PC-3 (cell line): ENCODE measurements around the gene KRTAP5-3. TPM values are rescaled to one million over a fixed set of nuclear protein-coding genes. Genes with fewer than 3 reads are reported as not detected.
"Not testable (repeated sequence)": the region's sequence is repeated elsewhere in the genome, so short reads cannot be mapped to it uniquely, and the experiment has no call there.

Source experiments
- ATAC-seq: fragments of 200-7000 bp; cut with Tn5 transposase; 2 replicates; pipeline ENCODE4 v1.9.1; 2020; ENCODE audit warnings: mild to moderate bottlenecking, moderate library complexity
- BruUV-seq: library from RNA; stranded (reverse); fragments of 400-500 nt; replicated peaks from 2 replicates; lab custom pipeline; 2021; lab: Mats Ljungman, UMichigan
- CTCF ChIA-PET: fragments of 300-600 bp; sonication (Branson Sonifier 250); formaldehyde crosslinking; loops from one replicate; lab custom pipeline; 2022; ENCODE audit warnings: antibody characterized with exemption; lab: Charles Lee
- POLR2A ChIA-PET: fragments of 300-600 bp; sonication (Branson Sonifier 250); formaldehyde crosslinking; loops from one replicate; lab custom pipeline; 2022; ENCODE audit warnings: antibody characterized with exemption; ENCODE audit not compliant: unreplicated experiment; lab: Charles Lee
- DNase-seq: peaks from one replicate; pipeline ENCODE4 v3.0.0-alpha.2; 2015
- H2AFZ ChIP-seq: fragments of 300-600 bp; sonication (generic); 2 replicates; pipeline ENCODE4 v1.6.0; 2016; ENCODE audit warnings: antibody characterized with exemption, low read length
- H3F3A ChIP-seq: fragments of 300-600 bp; sonication (generic); one replicate; pipeline ENCODE4 v1.6.0; 2017; ENCODE audit warnings: antibody characterized with exemption, low read length, control low read depth, mild to moderate bottlenecking; ENCODE audit not compliant: unreplicated experiment
- H3K27ac ChIP-seq: fragments of 300-600 bp; sonication (generic); 2 replicates; pipeline ENCODE4 v1.5.1; 2016; ENCODE audit warnings: mild to moderate bottlenecking, low read length
- H3K27me3 ChIP-seq: fragments of 300-600 bp; sonication (generic); 2 replicates; pipeline ENCODE4 v1.6.1; 2016; ENCODE audit warnings: low read length, mixed read lengths
- H3K36me3 ChIP-seq: fragments of 300-600 bp; sonication (generic); 2 replicates; pipeline ENCODE4 v1.6.1; 2016; ENCODE audit warnings: low read depth, mixed run types, low read length, mixed read lengths
- H3K4me1 ChIP-seq: fragments of 300-600 bp; sonication (generic); 2 replicates; pipeline ENCODE4 v1.5.1; 2016; ENCODE audit warnings: low read length; ENCODE audit not compliant: insufficient read depth
- H3K4me2 ChIP-seq: fragments of 300-600 bp; sonication (generic); 2 replicates; pipeline ENCODE4 v1.6.0; 2016; ENCODE audit warnings: low read length
- H3K4me3 ChIP-seq: fragments of 300-600 bp; sonication (generic); 2 replicates; pipeline ENCODE4 v1.5.1; 2016; ENCODE audit warnings: mild to moderate bottlenecking, low read length, mixed read lengths
- H3K79me2 ChIP-seq: fragments of 300-600 bp; sonication (generic); 2 replicates; pipeline ENCODE4 v1.6.1; 2017; ENCODE audit warnings: low read length, mixed read lengths
- H3K9ac ChIP-seq: fragments of 300-600 bp; sonication (generic); 2 replicates; pipeline ENCODE4 v1.6.0; 2016; ENCODE audit warnings: mild to moderate bottlenecking, low read length
- H3K9me2 ChIP-seq: fragments of 300-600 bp; sonication (generic); replicated peaks from 2 replicates; pipeline ENCODE4 v1.6.1; 2016; ENCODE audit warnings: mixed run types, low read length, mixed read lengths
- H3K9me3 ChIP-seq: fragments of 300-600 bp; sonication (generic); 2 replicates; pipeline ENCODE4 v1.6.1; 2016; ENCODE audit warnings: low read length, mixed read lengths
- H4K20me1 ChIP-seq: fragments of 300-600 bp; sonication (generic); 2 replicates; pipeline ENCODE4 v1.6.1; 2016; ENCODE audit warnings: low read length, mixed read lengths
- CTCF ChIP-seq: fragments of 300-600 bp; sonication (generic); conservative IDR thresholded peaks from 2 replicates; pipeline ENCODE4 v1.5.1; 2017; ENCODE audit warnings: antibody characterized with exemption, low read depth, mild to moderate bottlenecking, low read length
- EZH2 ChIP-seq: fragments of 300-600 bp; sonication (generic); IDR thresholded peaks from one replicate; pipeline ENCODE4 v1.6.1; 2017; ENCODE audit warnings: antibody characterized with exemption, mild to moderate bottlenecking, low read length; ENCODE audit not compliant: unreplicated experiment
- EZH2phosphoT487 ChIP-seq: fragments of 300-600 bp; sonication (generic); IDR thresholded peaks from 2 replicates; pipeline ENCODE4 v1.6.1; 2018; ENCODE audit warnings: mild to moderate bottlenecking, antibody characterized with exemption, low read length, borderline replicate concordance
- intact Hi-C: fragments of 100-400 bp; cut with micrococcal nuclease; formaldehyde crosslinking; loops from 2 replicates; pipeline ENCODE4 v1.9.0; 2023
- total RNA-seq: library from RNA; depleted of rRNA; stranded (reverse); fragments of >200 nt; gene quantifications from 2 replicates; pipeline ENCODE4 v1.2.3, GENCODE V29; 2014

Gene KRTAP5-3
- total RNA-seq, 1 experiment from 2014 or later, result not detected

- DNase-seq (no peak), ATAC-seq (no peak)
- Histone ChIP-seq H3K36me3 (no peaks in the 10 kb centered on the region), H2AFZ (no peak overlapping the region), H3K27me3 (peaks cover 30% of the 10 kb centered on the region), H3K9me2 (no peaks in the 10 kb centered on the region), H3F3A (no peaks in the 10 kb centered on the region), H3K4me2 (no peak overlapping the region), H3K4me3 (no peak overlapping the region), H3K4me1 (no peaks in the 10 kb centered on the region), H4K20me1 (no peaks in the 10 kb centered on the region), H3K9ac (no peak overlapping the region), H3K9me3 (no peaks in the 10 kb centered on the region), H3K79me2 (no peaks in the 10 kb centered on the region), H3K27ac (no peak overlapping the region)
- ChIA-PET POLR2A (interaction anchor here (0.7 kb wide), 1 partner anchor 19 kb away, joined by 3 read pairs; no protein-coding TSS in a partner anchor), CTCF (no interaction called here)
- BruUV-seq, result no TSS peak
- intact Hi-C loops, result no loop called here
- TF ChIP-seq EZH2, result no peak
Measured at GRCh38 chr11:1600626-1601025, 7.6 kb downstream of the KRTAP5-3 start.

- H3K9me3 ChIP-seq, result no peaks in the 10 kb centered on the region
- intact Hi-C loops, result no loop called here
- H3K4me1 ChIP-seq, result no peaks in the 10 kb centered on the region
- H3K79me2 ChIP-seq, result no peaks in the 10 kb centered on the region
- no TSS peak for BruUV-seq
- H3K4me3 ChIP-seq, result no peak overlapping the region
- no peak overlapping the region for H3K27ac ChIP-seq
- no peaks in the 10 kb centered on the region for H3K36me3 ChIP-seq
- H3K9me2 ChIP-seq, result no peaks in the 10 kb centered on the region
- TF ChIP-seq CTCF, result no peak
- TF ChIP-seq EZH2phosphoT487, result no peak
- no peak for TF ChIP-seq EZH2
- peaks cover 30% of the 10 kb centered on the region for H3K27me3 ChIP-seq
- no peak for ATAC-seq
- DNase-seq, result no peak
- ChIA-PET CTCF (no interaction called here), POLR2A (no interaction called here)
- no peak overlapping the region for H2AFZ ChIP-seq
- H3F3A ChIP-seq, result no peaks in the 10 kb centered on the region
- no peaks in the 10 kb centered on the region for H4K20me1 ChIP-seq
- H3K4me2 ChIP-seq, result no peak overlapping the region
- H3K9ac ChIP-seq, result no peak overlapping the region
Measured at GRCh38 chr11:1598816-1599215, 9.4 kb downstream of the KRTAP5-3 start.

- H3K9ac ChIP-seq, H3K36me3 ChIP-seq, H3K79me2 ChIP-seq, POLR2A ChIA-PET, H3K4me1 ChIP-seq, ATAC-seq, BruUV-seq, H3F3A ChIP-seq, H3K9me2 ChIP-seq, H3K27ac ChIP-seq, H3K4me2 ChIP-seq, H2AFZ ChIP-seq, H3K9me3 ChIP-seq, intact Hi-C loops, H4K20me1 ChIP-seq, H3K4me3 ChIP-seq, DNase-seq: not testable (repeated sequence)
- peaks cover 30% of the 10 kb centered on the region for H3K27me3 ChIP-seq
- CTCF ChIA-PET, result interaction anchor here (0.7 kb wide), 1 partner anchor 499 kb away, joined by 3 read pairs; no protein-coding TSS in a partner anchor
Measured at GRCh38 chr11:1598406-1598805, 9.9 kb downstream of the KRTAP5-3 start.

GRCh38 chr11:1597994-1598380, 10.3 kb downstream of the KRTAP5-3 start, which contains the start of gene KRTAP5-2:
TSS of gene KRTAP5-2 (minus strand) at chr11:1598294. CDS start at chr11:1598250, 44 bp downstream.
- H3K79me2 ChIP-seq, result no peaks in the 10 kb centered on the region
- no peaks in the 10 kb centered on the region for H4K20me1 ChIP-seq
- no peaks in the 10 kb centered on the region for H3F3A ChIP-seq
- no peak within 1 kb of the TSS for H3K27ac ChIP-seq
- no peaks in the 10 kb centered on the region for H3K36me3 ChIP-seq
- CTCF ChIA-PET, result interaction anchor here (0.7 kb wide), 1 partner anchor 499 kb away, joined by 3 read pairs; no protein-coding TSS in a partner anchor
- no peak within 1 kb of the TSS for H2AFZ ChIP-seq
- POLR2A ChIA-PET, result no interaction called here
- intact Hi-C loops, result no loop called here
- H3K9me3 ChIP-seq, result no peaks in the 10 kb centered on the region
- no peak within 1 kb of the TSS for H3K4me3 ChIP-seq
- H3K9me2 ChIP-seq, result no peaks in the 10 kb centered on the region
- H3K9ac ChIP-seq, result no peak within 1 kb of the TSS
- DNase-seq, result no peak
- BruUV-seq, result no TSS peak
- TF ChIP-seq EZH2 (no peak), EZH2phosphoT487 (no peak), CTCF (no peak)
- ATAC-seq, result no peak
- H3K4me1 ChIP-seq, result no peaks in the 10 kb centered on the region
- no peak within 1 kb of the TSS for H3K4me2 ChIP-seq
- H3K27me3 ChIP-seq, result peaks cover 30% of the 10 kb centered on the region
